NCI-H748 (cell line): ENCODE measurements around the gene RFNG.

Experiments used
- DNase-seq: peaks from one replicate; lab custom pipeline; 2025; ENCODE audit not compliant: unreplicated experiment; lab: John Stamatoyannopoulos, UW

RFNG gene

GRCh38 chr17:82089723-82090548 is 38.3 kb upstream of the RFNG start:
- DNase-seq: no peak

GRCh38 chr17:82088838-82089722 is 37.5 kb upstream of the RFNG start:
- no peak for DNase-seq

- no peak for DNase-seq
These were observed 36.6 kb upstream of the RFNG start for GRCh38 chr17:82087961-82088837.

GRCh38 chr17:82086941-82087906 is 35.6 kb upstream of the RFNG start:
- DNase-seq: no peak

- no peak for DNase-seq
These were observed 34.5 kb upstream of the RFNG start for GRCh38 chr17:82085931-82086764.

GRCh38 chr17:82085031-82085861 is 33.6 kb upstream of the RFNG start:
- no peak for DNase-seq

GRCh38 chr17:82084373-82085030 is 32.9 kb upstream of the RFNG start:
- no peak for DNase-seq

GRCh38 chr17:82083533-82084359 is 32.1 kb upstream of the RFNG start:
- no peak for DNase-seq

- DNase-seq: no peak
These were observed 31.4 kb upstream of the RFNG start for GRCh38 chr17:82083009-82083408.

GRCh38 chr17:82082456-82082855 is 30.8 kb upstream of the RFNG start:
- DNase-seq: no peak

- no peak for DNase-seq
These were observed 30.4 kb upstream of the RFNG start for GRCh38 chr17:82081966-82082365.

GRCh38 chr17:82081546-82081945 is 29.9 kb upstream of the RFNG start:
- no peak for DNase-seq

- no peak for DNase-seq
These were observed 29.3 kb upstream of the RFNG start for GRCh38 chr17:82080789-82081464.

- DNase-seq: no peak
These were observed 28.6 kb upstream of the RFNG start for GRCh38 chr17:82080048-82080788.

GRCh38 chr17:82079001-82079677 is 27.5 kb upstream of the RFNG start:
- no peak for DNase-seq
